Astrocyte (in vitro differentiated cells and primary cell): ENCODE data around the gene STK39. TPM values are rescaled to one million over a fixed set of nuclear protein-coding genes. Genes with fewer than 3 reads are reported as not detected.

Source experiments
- DNase-seq: peaks from one replicate; pipeline ENCODE4 v3.0.0-alpha.2; 2010; ENCODE audit warnings: low read depth
- FAIRE-seq: peaks from 2 replicates; lab custom pipeline; 2011; peaks lifted over from hg19 to GRCh38; lab: Jason Lieb, UNC
- H2AFZ ChIP-seq: 2 replicates; pipeline ENCODE4 v1.6.0; 2012; ENCODE audit warnings: low read depth, low read length, inconsistent platforms
- H3K27ac ChIP-seq: 2 replicates; pipeline ENCODE4 v1.5.1; 2011; ENCODE audit warnings: low read depth, low read length, inconsistent platforms
- H3K27me3 ChIP-seq: 2 replicates; pipeline ENCODE4 v1.6.0; 2011; ENCODE audit warnings: low read length, inconsistent platforms; ENCODE audit not compliant: insufficient read depth
- H3K36me3 ChIP-seq: 2 replicates; pipeline ENCODE4 v1.5.1; 2011; ENCODE audit warnings: low read length, inconsistent platforms; ENCODE audit not compliant: insufficient read depth
- H3K4me1 ChIP-seq: 2 replicates; pipeline ENCODE4 v1.5.1; 2011; ENCODE audit warnings: low read length, inconsistent platforms; ENCODE audit not compliant: insufficient read depth
- H3K4me2 ChIP-seq: 2 replicates; pipeline ENCODE4 v1.6.0; 2012; ENCODE audit warnings: low read length, inconsistent platforms
- H3K4me3 ChIP-seq: 2 replicates; pipeline ENCODE4 v1.5.1; 2011; ENCODE audit warnings: low read depth, mild to moderate bottlenecking, low read length, inconsistent platforms; ENCODE audit not compliant: insufficient read depth
- H3K79me2 ChIP-seq: 2 replicates; pipeline ENCODE4 v1.6.0; 2012; ENCODE audit warnings: mild to moderate bottlenecking, low read length, inconsistent platforms; ENCODE audit not compliant: insufficient read depth
- H3K9ac ChIP-seq: 2 replicates; pipeline ENCODE4 v1.6.0; 2012; ENCODE audit warnings: mild to moderate bottlenecking, low read length, inconsistent platforms
- H3K9me3 ChIP-seq: 2 replicates; pipeline ENCODE4 v1.5.1; 2012; ENCODE audit warnings: low read depth, mild to moderate bottlenecking, low read length, inconsistent platforms; ENCODE audit not compliant: insufficient read depth
- H4K20me1 ChIP-seq: 2 replicates; pipeline ENCODE4 v1.6.0; 2012; ENCODE audit warnings: low read length, inconsistent platforms; ENCODE audit not compliant: insufficient read depth
- H3K27ac Mint-ChIP-seq: one replicate; pipeline ENCODE4 v1.8.0; 2021; ENCODE audit warnings: mild to moderate bottlenecking, mixed read lengths; ENCODE audit not compliant: unreplicated experiment
- H3K27me3 Mint-ChIP-seq: one replicate; pipeline ENCODE4 v1.8.0; 2021; ENCODE audit warnings: low read depth, mixed read lengths; ENCODE audit not compliant: unreplicated experiment
- H3K36me3 Mint-ChIP-seq: one replicate; pipeline ENCODE4 v1.8.0; 2021; ENCODE audit warnings: low read depth, mixed read lengths; ENCODE audit not compliant: unreplicated experiment
- H3K4me1 Mint-ChIP-seq: one replicate; pipeline ENCODE4 v1.8.0; 2021; ENCODE audit warnings: low read depth, mixed read lengths; ENCODE audit not compliant: unreplicated experiment
- H3K4me3 Mint-ChIP-seq: one replicate; pipeline ENCODE4 v1.8.0; 2021; ENCODE audit warnings: mild to moderate bottlenecking, moderate library complexity, mixed read lengths; ENCODE audit not compliant: unreplicated experiment
- H3K9me3 Mint-ChIP-seq: one replicate; pipeline ENCODE4 v1.8.0; 2021; ENCODE audit warnings: mild to moderate bottlenecking, mixed read lengths; ENCODE audit not compliant: unreplicated experiment
- EZH2 ChIP-seq: IDR thresholded peaks from 2 replicates; pipeline ENCODE4 v1.6.1; 2012; ENCODE audit warnings: mild to moderate bottlenecking, low read length, inconsistent platforms; ENCODE audit not compliant: insufficient read depth
- total RNA-seq: library from RNA; stranded (reverse); gene quantifications from 2 replicates; pipeline ENCODE4 v1.2.1, GENCODE V29; 2021
- TF ChIP-seq, protein P1 (sequence below): IDR thresholded peaks from 2 replicates; pipeline ENCODE4 v1.5.1; 2011; ENCODE audit warnings: low read depth, mild to moderate bottlenecking, inconsistent platforms, low read length, moderate library complexity; ENCODE audit not compliant: insufficient read depth

STK39 gene
- total RNA-seq, 1 donor from 2014 or later: 23.4 TPM

- no peaks in the 10 kb centered on the region for H3K36me3 Mint-ChIP-seq
- H3K27ac ChIP-seq: no peak overlapping the region
- H3K4me1 Mint-ChIP-seq: peaks cover 19% of the 10 kb centered on the region
These were observed 302.4 kb downstream of the STK39 start for GRCh38 chr2:167944825-167945659.

GRCh38 chr2:167943897-167944296 is 303.5 kb downstream of the STK39 start:
- peaks cover 4% of the 10 kb centered on the region for H3K9me3 Mint-ChIP-seq
- peaks cover 2% of the 10 kb centered on the region for H3K27me3 Mint-ChIP-seq
- no peak for TF ChIP-seq EZH2
- TF ChIP-seq, protein P1, sequence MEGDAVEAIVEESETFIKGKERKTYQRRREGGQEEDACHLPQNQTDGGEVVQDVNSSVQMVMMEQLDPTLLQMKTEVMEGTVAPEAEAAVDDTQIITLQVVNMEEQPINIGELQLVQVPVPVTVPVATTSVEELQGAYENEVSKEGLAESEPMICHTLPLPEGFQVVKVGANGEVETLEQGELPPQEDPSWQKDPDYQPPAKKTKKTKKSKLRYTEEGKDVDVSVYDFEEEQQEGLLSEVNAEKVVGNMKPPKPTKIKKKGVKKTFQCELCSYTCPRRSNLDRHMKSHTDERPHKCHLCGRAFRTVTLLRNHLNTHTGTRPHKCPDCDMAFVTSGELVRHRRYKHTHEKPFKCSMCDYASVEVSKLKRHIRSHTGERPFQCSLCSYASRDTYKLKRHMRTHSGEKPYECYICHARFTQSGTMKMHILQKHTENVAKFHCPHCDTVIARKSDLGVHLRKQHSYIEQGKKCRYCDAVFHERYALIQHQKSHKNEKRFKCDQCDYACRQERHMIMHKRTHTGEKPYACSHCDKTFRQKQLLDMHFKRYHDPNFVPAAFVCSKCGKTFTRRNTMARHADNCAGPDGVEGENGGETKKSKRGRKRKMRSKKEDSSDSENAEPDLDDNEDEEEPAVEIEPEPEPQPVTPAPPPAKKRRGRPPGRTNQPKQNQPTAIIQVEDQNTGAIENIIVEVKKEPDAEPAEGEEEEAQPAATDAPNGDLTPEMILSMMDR: no peak
- Histone ChIP-seq H3K4me1 (no peaks in the 10 kb centered on the region), H3K4me3 (no peak overlapping the region), H3K9ac (no peak overlapping the region), H4K20me1 (no peaks in the 10 kb centered on the region), H2AFZ (no peak overlapping the region), H3K79me2 (no peaks in the 10 kb centered on the region), H3K27me3 (no peaks in the 10 kb centered on the region), H3K9me3 (no peaks in the 10 kb centered on the region), H3K4me2 (no peak overlapping the region), H3K36me3 (no peaks in the 10 kb centered on the region), H3K27ac (no peak overlapping the region)
- no peak overlapping the region for H3K4me3 Mint-ChIP-seq
- H3K36me3 Mint-ChIP-seq: no peaks in the 10 kb centered on the region
- peaks cover 19% of the 10 kb centered on the region for H3K4me1 Mint-ChIP-seq
- H3K27ac Mint-ChIP-seq: peak overlapping the region; percentile 51
- FAIRE-seq: no peak
- DNase-seq: peak; percentile 61

More at GRCh38 chr2:167944825-167945659, 302.4 kb downstream of the STK39 start:
- H3K36me3 ChIP-seq: no peaks in the 10 kb centered on the region
- H3K9ac ChIP-seq: no peak overlapping the region
- no peak overlapping the region for H3K4me3 Mint-ChIP-seq
- peaks cover 4% of the 10 kb centered on the region for H3K9me3 Mint-ChIP-seq
- H3K4me2 ChIP-seq: no peak overlapping the region
- H3K27me3 ChIP-seq: no peaks in the 10 kb centered on the region
- H3K9me3 ChIP-seq: no peaks in the 10 kb centered on the region
- DNase-seq: peak; percentile 45
- no peak overlapping the region for H3K4me3 ChIP-seq
- peaks cover 2% of the 10 kb centered on the region for H3K27me3 Mint-ChIP-seq
- H3K27ac Mint-ChIP-seq: no peak overlapping the region
- TF ChIP-seq EZH2: no peak
- TF ChIP-seq, protein P1: no peak
- no peaks in the 10 kb centered on the region for H3K79me2 ChIP-seq
- H3K4me1 ChIP-seq: no peaks in the 10 kb centered on the region
- H2AFZ ChIP-seq: no peak overlapping the region
- FAIRE-seq: no peak
- no peaks in the 10 kb centered on the region for H4K20me1 ChIP-seq

GRCh38 chr2:167943368-167943767 is 304.0 kb downstream of the STK39 start:
- Histone ChIP-seq H3K4me1 (no peaks in the 10 kb centered on the region), H3K79me2 (no peaks in the 10 kb centered on the region), H3K4me2 (no peak overlapping the region), H3K27ac (no peak overlapping the region), H3K4me3 (no peak overlapping the region), H3K9ac (no peak overlapping the region), H3K27me3 (no peaks in the 10 kb centered on the region), H3K36me3 (no peaks in the 10 kb centered on the region), H4K20me1 (no peaks in the 10 kb centered on the region), H3K9me3 (no peaks in the 10 kb centered on the region), H2AFZ (no peak overlapping the region)
- TF ChIP-seq, protein P1: no peak
- Mint-ChIP-seq H3K4me1 (peaks cover 19% of the 10 kb centered on the region), H3K27ac (no peak overlapping the region), H3K27me3 (peaks cover 2% of the 10 kb centered on the region), H3K4me3 (no peak overlapping the region), H3K36me3 (no peaks in the 10 kb centered on the region), H3K9me3 (peaks cover 4% of the 10 kb centered on the region)
- FAIRE-seq: no peak
- DNase-seq: no peak
